ENCODE measurements around the gene AICDA.

Gene AICDA

GRCh38 chr12:8554451-8555195 lies 58.0 kb downstream of the AICDA start:
- DNase-seq: no peak

GRCh38 chr12:8553088-8553627 lies 59.5 kb downstream of the AICDA start:
- no peak for DNase-seq

Measured in CD4-positive, alpha-beta T cell treated with Interleukin-15 for 1 hour (primary cell).